NCI-H187 (cell line): Measurements from ENCODE around the gene APRT.

Source experiments
- DNase-seq, 2 experiments: peaks; one replicate each; lab custom pipeline; 2025; lab: John Stamatoyannopoulos, UW

Gene APRT

GRCh38 chr16:88811769-88812512, at the start of gene APRT:
TSS of gene APRT (minus strand) at chr16:88811928. CDS start at chr16:88811899, 29 bp downstream.
- DNase-seq, result peak; percentile 65 to 71

GRCh38 chr16:88861359-88861758, 49.6 kb upstream of the APRT start:
- DNase-seq, result no peak

GRCh38 chr16:88859381-88860091, 47.8 kb upstream of the APRT start:
- DNase-seq, result no peak

GRCh38 chr16:88857728-88858339, 46.1 kb upstream of the APRT start:
- no peak for DNase-seq

GRCh38 chr16:88856828-88857727, 45.4 kb upstream of the APRT start, which contains the start of the genes GALNS and TRAPPC2L:
TSS of gene GALNS (minus strand) at chr16:88856947. CDS start at chr16:88856877, 70 bp downstream.
TSS of gene TRAPPC2L (plus strand) at chr16:88857127. CDS start at chr16:88857151, 24 bp downstream.
- DNase-seq, result peak; percentile 82 to 85

GRCh38 chr16:88856122-88856827, 44.5 kb upstream of the APRT start:
- DNase-seq, result no peak

- DNase-seq, result no peak
Observed at GRCh38 chr16:88855736-88856121, 44.0 kb upstream of the APRT start.

- no peak for DNase-seq
Observed at GRCh38 chr16:88855176-88855575, 43.4 kb upstream of the APRT start.

- DNase-seq, result no peak
Observed at GRCh38 chr16:88854306-88855111, 42.8 kb upstream of the APRT start.

GRCh38 chr16:88853325-88853941, 41.7 kb upstream of the APRT start:
- DNase-seq, result no peak

- no peak for DNase-seq
Observed at GRCh38 chr16:88851616-88852015, 39.9 kb upstream of the APRT start.

- no peak for DNase-seq
Observed at GRCh38 chr16:88850531-88851199, 38.9 kb upstream of the APRT start.

GRCh38 chr16:88848557-88848956, 36.8 kb upstream of the APRT start:
- DNase-seq, result no peak

GRCh38 chr16:88847654-88848053, 35.9 kb upstream of the APRT start:
- no peak for DNase-seq

GRCh38 chr16:88846088-88846487, 34.4 kb upstream of the APRT start:
- DNase-seq, result no peak

GRCh38 chr16:88844419-88845036, 32.8 kb upstream of the APRT start:
- no peak for DNase-seq

GRCh38 chr16:88843256-88843655, 31.5 kb upstream of the APRT start:
- DNase-seq, result no peak

- no peak for DNase-seq
Observed at GRCh38 chr16:88842806-88843205, 31.1 kb upstream of the APRT start.

GRCh38 chr16:88842308-88842756, 30.6 kb upstream of the APRT start:
- no peak for DNase-seq
